HEK293 (cell line): Measurements from ENCODE around the gene ARHGEF28.

ENCODE experiments used
- CTCF ChIA-PET: fragments of 350-600 bp; formaldehyde crosslinking; extraction: SDS; loops from one replicate; lab custom pipeline; 2021; ENCODE audit warnings: antibody characterized with exemption; lab: Yijun Ruan, JAX
- POLR2A ChIA-PET: fragments of 300-600 bp; formaldehyde crosslinking; extraction: SDS; loops from one replicate; lab custom pipeline; 2020; ENCODE audit warnings: antibody characterized with exemption, inconsistent platforms; lab: Yijun Ruan, JAX
- H3K27ac ChIP-seq: fragments of 200-500 bp; sonication (Bioruptor generic); 2 replicates; pipeline ENCODE4 v1.5.1; 2014; ENCODE audit warnings: low read depth, low read length, control low read depth, inconsistent platforms; ENCODE audit errors: extremely low read depth
- H3K36me3 ChIP-seq, 2 experiments: fragments of 200-500 bp in 1 of 2; sonication (Bioruptor generic) in 1 of 2; 1 replicate in 1 of 2; 2 replicates in 1 of 2; pipeline ENCODE4 v1.5.1; 2014 to 2017; ENCODE audit warnings: inconsistent platforms in 2 of 2, low read length in 2 of 2; ENCODE audit not compliant: control insufficient read depth in 2 of 2, insufficient read depth in 1 of 2
- H3K4me1 ChIP-seq: fragments of 200-500 bp; sonication (Bioruptor generic); 2 replicates; pipeline ENCODE4 v1.5.1; 2014; ENCODE audit warnings: mild to moderate bottlenecking, low read length, inconsistent platforms; ENCODE audit not compliant: control insufficient read depth, insufficient read depth
- H3K4me3 ChIP-seq: 2 replicates; pipeline ENCODE4 v1.5.1; 2011; ENCODE audit warnings: low read depth, mild to moderate bottlenecking, control low read depth, low read length, moderate library complexity
- H3K9me3 ChIP-seq: fragments of 200-500 bp; sonication (Bioruptor generic); 2 replicates; pipeline ENCODE4 v1.5.1; 2014; ENCODE audit warnings: low read depth, low read length, inconsistent platforms; ENCODE audit not compliant: control insufficient read depth, insufficient read depth
- KLF10 ChIP-seq: fragments of 450-650 bp; IDR thresholded peaks from 2 replicates; pipeline ENCODE4 v1.5.1; 2018; ENCODE audit warnings: missing biosample characterization, mild to moderate bottlenecking, missing genetic modification characterization
- PRDM4 ChIP-seq: fragments of 450-650 bp; formaldehyde crosslinking; IDR thresholded peaks from 2 replicates; pipeline ENCODE4 v1.5.1; 2017; ENCODE audit warnings: missing biosample characterization, missing genetic modification characterization
- ZBTB10 ChIP-seq: fragments of 450-650 bp; formaldehyde crosslinking; IDR thresholded peaks from 2 replicates; pipeline ENCODE4 v1.5.1; 2016; ENCODE audit warnings: missing biosample characterization, missing genetic modification characterization
- ZNF155 ChIP-seq: fragments of 450-650 bp; formaldehyde crosslinking; IDR thresholded peaks from 2 replicates; pipeline ENCODE4 v1.5.1; 2016; ENCODE audit warnings: missing biosample characterization, missing genetic modification characterization
- ZNF221 ChIP-seq: fragments of 450-650 bp; formaldehyde crosslinking; IDR thresholded peaks from 2 replicates; pipeline ENCODE4 v1.5.1; 2017; ENCODE audit warnings: missing biosample characterization, missing genetic modification characterization, borderline replicate concordance
- ZNF280D ChIP-seq: fragments of 450-650 bp; formaldehyde crosslinking; IDR thresholded peaks from 2 replicates; pipeline ENCODE4 v1.5.1; 2016; ENCODE audit warnings: missing biosample characterization, missing genetic modification characterization
- ZNF335 ChIP-seq: fragments of 450-650 bp; formaldehyde crosslinking; conservative IDR thresholded peaks from 2 replicates; pipeline ENCODE4 v1.5.1; 2016; ENCODE audit warnings: missing biosample characterization, missing genetic modification characterization
- ZNF580 ChIP-seq: fragments of 450-650 bp; formaldehyde crosslinking; IDR thresholded peaks from 2 replicates; pipeline ENCODE4 v1.5.1; 2016; ENCODE audit warnings: missing biosample characterization, missing genetic modification characterization
- ZNF596 ChIP-seq: fragments of 450-650 bp; IDR thresholded peaks from 2 replicates; pipeline ENCODE4 v1.5.0; 2018; ENCODE audit warnings: missing biosample characterization, mild to moderate bottlenecking, missing genetic modification characterization, moderate library complexity
- ZNF600 ChIP-seq: fragments of 450-650 bp; formaldehyde crosslinking; IDR thresholded peaks from 2 replicates; pipeline ENCODE4 v1.5.1; 2016; ENCODE audit warnings: missing biosample characterization, missing genetic modification characterization
- ZNF768 ChIP-seq: fragments of 450-650 bp; formaldehyde crosslinking; IDR thresholded peaks from 2 replicates; pipeline ENCODE4 v1.5.1; 2018; ENCODE audit warnings: missing biosample characterization, mild to moderate bottlenecking, missing genetic modification characterization

The ARHGEF28 gene

GRCh38 chr5:73922224-73922623 lies 296.2 kb downstream of the ARHGEF28 start (continued):
- TF ChIP-seq ZNF335 = no peak
- TF ChIP-seq ZNF600 (tag by site-specific recombination) = no peak
- TF ChIP-seq ZBTB10 (tag by site-specific recombination) = no peak
- TF ChIP-seq ZNF580 (tag by site-specific recombination) = no peak

- no peaks in the 10 kb centered on the region for H3K9me3 ChIP-seq
- H3K4me3 ChIP-seq = no peak overlapping the region
- H3K4me1 ChIP-seq = peaks cover 8% of the 10 kb centered on the region
- no peak for TF ChIP-seq ZNF768 (tag by site-specific recombination)
- TF ChIP-seq ZNF280D (tag by site-specific recombination) = no peak
- no peak for TF ChIP-seq KLF10 (tag by site-specific recombination)
- no peak for TF ChIP-seq ZNF596 (tag by site-specific recombination)
- no peak for TF ChIP-seq ZNF155 (tag by site-specific recombination)
- H3K27ac ChIP-seq = no peak overlapping the region
- CTCF ChIA-PET = no interaction called here
- no peaks in the 10 kb centered on the region for H3K36me3 ChIP-seq
- POLR2A ChIA-PET = interaction anchor here (0.6 kb wide), 1 partner anchor 974 kb away, joined by 3 read pairs; no protein-coding TSS in a partner anchor
These were observed 297.0 kb downstream of the ARHGEF28 start for GRCh38 chr5:73922875-73923557.

DNA sequence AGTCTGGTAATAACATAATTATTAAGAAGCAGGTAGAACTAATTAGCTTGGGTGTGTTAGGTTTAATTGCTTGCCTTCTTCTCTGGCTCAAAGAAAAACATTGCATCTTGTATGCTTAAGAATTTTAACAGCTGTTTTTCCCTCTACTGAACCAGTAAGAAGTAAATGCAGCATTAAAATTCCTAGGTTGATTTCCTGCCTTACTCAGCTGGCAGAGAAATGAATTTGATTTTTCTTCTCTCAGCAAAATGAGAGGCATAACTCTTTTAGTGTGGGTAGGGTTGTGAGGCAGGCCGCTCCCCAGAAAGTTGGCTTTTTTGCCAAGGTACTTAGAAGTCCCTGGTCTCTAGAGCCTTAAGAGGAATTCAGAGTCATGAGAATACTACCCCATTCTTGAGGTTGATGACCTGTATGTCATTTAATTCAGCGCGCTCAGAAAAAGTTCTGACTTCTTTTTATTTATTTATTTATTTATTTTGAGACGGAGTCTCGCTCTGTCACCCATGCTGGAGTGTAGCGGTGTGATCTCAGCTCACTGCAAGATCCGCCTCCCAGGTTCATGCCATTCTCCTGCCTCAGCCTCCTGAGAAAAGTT lies 302.6 kb downstream of the ARHGEF28 start:
- no peaks in the 10 kb centered on the region for H3K4me1 ChIP-seq
- CTCF ChIA-PET = no interaction called here
- no peak overlapping the region for H3K4me3 ChIP-seq
- POLR2A ChIA-PET = no interaction called here
- no peaks in the 10 kb centered on the region for H3K9me3 ChIP-seq
- TF ChIP-seq ZNF221 (tag by site-specific recombination) (no peak), PRDM4 (no peak)
- TF ChIP-seq, all 188 proteins: peak for 0
- H3K36me3 ChIP-seq = no peaks in the 10 kb centered on the region
- H3K27ac ChIP-seq = no peak overlapping the region
